Measurements from ENCODE around the gene CHST15. TPM values are rescaled to one million over a fixed set of nuclear protein-coding genes. Genes with fewer than 3 reads are reported as not detected.

Gene CHST15
- total RNA-seq, 1 experiment from 2014 or later: 17.1 TPM

- Histone ChIP-seq H3K4me1 (ENCODE audit: insufficient read depth, low read length) (no peaks in the 10 kb centered on the region), H3K4me3 (ENCODE audit: low read length) (no peak overlapping the region), H4K20me1 (ENCODE audit: low read length) (no peaks in the 10 kb centered on the region), H3K79me2 (ENCODE audit: low read length) (no peaks in the 10 kb centered on the region), H3K9ac (ENCODE audit: low read length) (no peak overlapping the region), H3K36me3 (ENCODE audit: low read depth, low read length) (no peaks in the 10 kb centered on the region), H3F3A (ENCODE audit: low read length, unreplicated experiment) (no peaks in the 10 kb centered on the region), H2AFZ (ENCODE audit: low read length) (no peak overlapping the region), H3K27ac (ENCODE audit: low read length) (no peak overlapping the region), H3K4me2 (ENCODE audit: low read length) (no peak overlapping the region), H3K9me3 (ENCODE audit: low read length) (no peaks in the 10 kb centered on the region), H3K27me3 (ENCODE audit: low read length) (no peaks in the 10 kb centered on the region), H3K9me2 (replicated peaks; ENCODE audit: low read length) (no peaks in the 10 kb centered on the region)
- ATAC-seq (no peak), DNase-seq (no peak)
- BruUV-seq (replicated peaks): no TSS peak
- POLR2A ChIA-PET (ENCODE audit: unreplicated experiment): no interaction called here
- CTCF ChIA-PET: no interaction called here
- intact Hi-C loops (cut with micrococcal nuclease): no loop called here
- TF ChIP-seq EZH2phosphoT487 (IDR thresholded peaks at IDR 0.05; ENCODE audit: borderline replicate concordance, low read length): no peak
Observed at GRCh38 chr10:124112891-124113580, 19.6 kb upstream of the CHST15 start.

DNA sequence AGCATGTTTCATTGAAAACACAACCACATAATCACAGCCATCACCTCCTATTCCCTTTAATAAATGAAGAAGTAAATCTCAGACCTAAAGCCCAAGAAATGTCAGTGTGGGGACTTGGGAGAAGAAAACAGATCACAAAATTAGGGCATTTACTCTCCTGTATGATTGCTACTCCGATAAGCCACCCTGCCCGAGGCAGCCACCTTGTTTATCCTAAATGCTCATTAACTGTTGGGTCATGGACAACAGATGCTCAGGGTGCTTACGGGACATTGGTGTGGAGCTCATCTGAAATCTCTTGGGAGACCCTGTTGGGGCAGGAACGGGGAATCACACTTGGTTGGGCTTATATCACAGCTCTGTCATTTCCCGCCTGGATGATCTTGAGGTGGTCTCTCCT, 17.5 kb upstream of the CHST15 start:
- ChIA-PET POLR2A (ENCODE audit: unreplicated experiment) (no interaction called here), CTCF (no interaction called here)
- ATAC-seq (no peak), DNase-seq (no peak)
- H3K9me3 ChIP-seq (ENCODE audit: low read length): no peaks in the 10 kb centered on the region
- no peak overlapping the region for H3K4me3 ChIP-seq (ENCODE audit: low read length)
- no peak for TF ChIP-seq CTCF (conservative IDR thresholded peaks at IDR 0.05; ENCODE audit: low read depth, low read length)
- no peak for TF ChIP-seq EZH2phosphoT487 (IDR thresholded peaks at IDR 0.05; ENCODE audit: borderline replicate concordance, low read length)
- TF ChIP-seq EZH2 (IDR thresholded peaks at IDR 0.05; ENCODE audit: low read length, unreplicated experiment): no peak
- intact Hi-C loops (cut with micrococcal nuclease): no loop called here
- no peaks in the 10 kb centered on the region for H3K79me2 ChIP-seq (ENCODE audit: low read length)
- H2AFZ ChIP-seq (ENCODE audit: low read length): no peak overlapping the region
- no peaks in the 10 kb centered on the region for H3K9me2 ChIP-seq (replicated peaks; ENCODE audit: low read length)
- no peak overlapping the region for H3K27ac ChIP-seq (ENCODE audit: low read length)
- peaks cover 15% of the 10 kb centered on the region for H3K4me1 ChIP-seq (ENCODE audit: insufficient read depth, low read length)
- no peak overlapping the region for H3K4me2 ChIP-seq (ENCODE audit: low read length)
- BruUV-seq (replicated peaks): no TSS peak
- H4K20me1 ChIP-seq (ENCODE audit: low read length): no peaks in the 10 kb centered on the region
- no peak overlapping the region for H3K9ac ChIP-seq (ENCODE audit: low read length)
- no peaks in the 10 kb centered on the region for H3F3A ChIP-seq (ENCODE audit: low read length, unreplicated experiment)
- H3K27me3 ChIP-seq (ENCODE audit: low read length): no peaks in the 10 kb centered on the region
- H3K36me3 ChIP-seq (ENCODE audit: low read depth, low read length): no peaks in the 10 kb centered on the region

- Histone ChIP-seq H3K36me3 (ENCODE audit: low read depth, low read length) (no peaks in the 10 kb centered on the region), H3K4me3 (ENCODE audit: low read length) (no peak overlapping the region), H3K4me1 (ENCODE audit: insufficient read depth, low read length) (peaks cover 26% of the 10 kb centered on the region), H3K27ac (ENCODE audit: low read length) (no peak overlapping the region), H3K4me2 (ENCODE audit: low read length) (no peak overlapping the region), H3F3A (ENCODE audit: low read length, unreplicated experiment) (no peaks in the 10 kb centered on the region), H3K79me2 (ENCODE audit: low read length) (no peaks in the 10 kb centered on the region), H4K20me1 (ENCODE audit: low read length) (no peaks in the 10 kb centered on the region), H3K9ac (ENCODE audit: low read length) (no peak overlapping the region), H3K9me2 (replicated peaks; ENCODE audit: low read length) (no peaks in the 10 kb centered on the region), H3K9me3 (ENCODE audit: low read length) (no peaks in the 10 kb centered on the region), H3K27me3 (ENCODE audit: low read length) (no peaks in the 10 kb centered on the region), H2AFZ (ENCODE audit: low read length) (no peak overlapping the region)
- intact Hi-C loops (cut with micrococcal nuclease): loop anchor here (5.0 kb wide), 1 partner anchor 47 kb away; no protein-coding TSS in a partner anchor
- BruUV-seq (replicated peaks): no TSS peak
- no peak for TF ChIP-seq CTCF (conservative IDR thresholded peaks at IDR 0.05; ENCODE audit: low read depth, low read length)
- no peak for TF ChIP-seq EZH2phosphoT487 (IDR thresholded peaks at IDR 0.05; ENCODE audit: borderline replicate concordance, low read length)
- TF ChIP-seq EZH2 (IDR thresholded peaks at IDR 0.05; ENCODE audit: low read length, unreplicated experiment): no peak
- ATAC-seq: no peak
- DNase-seq: peak; percentile 45
- ChIA-PET POLR2A (ENCODE audit: unreplicated experiment) (no interaction called here), CTCF (no interaction called here)
Observed at GRCh38 chr10:124109261-124109660, 15.9 kb upstream of the CHST15 start.

Measured in PC-3 (cell line).